GM12878 (cell line): ENCODE measurements around the gene SMIM22. TPM values are rescaled to one million over a fixed set of nuclear protein-coding genes. Genes with fewer than 3 reads are reported as not detected.

Source experiments
- BHLHE40 ChIP-seq, 2 experiments: fragments of 450-650 bp in 1 of 2; IDR thresholded peaks; 2 replicates each; pipeline ENCODE4 v1.6.1; 2011 to 2017; ENCODE audit warnings: low read depth in 2 of 2, borderline replicate concordance in 1 of 2, improper control_type of control experiment in 1 of 2, low read length in 1 of 2, mild to moderate bottlenecking in 1 of 2
- EGR1 ChIP-seq, 2 experiments: IDR thresholded peaks; 1 replicate in 1 of 2; 2 replicates in 1 of 2; pipeline ENCODE4 v1.6.1; 2011 to 2012; ENCODE audit warnings: low read depth in 2 of 2, low read length in 2 of 2, borderline replicate concordance in 1 of 2, mild to moderate bottlenecking in 1 of 2, moderate library complexity in 1 of 2
- EP300 ChIP-seq, 2 experiments: fragments of 150-350 bp in 1 of 2; IDR thresholded peaks; 2 replicates each; pipeline ENCODE4 v1.6.1; 2011 to 2012; ENCODE audit warnings: low read depth in 2 of 2, low read length in 2 of 2, borderline replicate concordance in 1 of 2, improper control_type of control experiment in 1 of 2, inconsistent platforms in 1 of 2; ENCODE audit not compliant: control insufficient read depth in 1 of 2
- EZH2 ChIP-seq: IDR thresholded peaks from 2 replicates; pipeline ENCODE4 v1.6.1; 2012; ENCODE audit warnings: low read depth, mild to moderate bottlenecking, control low read depth, inconsistent platforms, low read length, borderline replicate concordance; ENCODE audit not compliant: control insufficient read depth
- IKZF1 ChIP-seq: fragments of 450-650 bp; conservative IDR thresholded peaks from 2 replicates; pipeline ENCODE4 v1.6.1; 2017; ENCODE audit warnings: antibody characterized with exemption, mild to moderate bottlenecking
- KAT2A ChIP-seq: conservative IDR thresholded peaks from 2 replicates; pipeline ENCODE4 v1.6.1; 2011; ENCODE audit warnings: low read depth, low read length; ENCODE audit not compliant: control insufficient read depth
- LARP7 ChIP-seq: fragments of 450-650 bp; IDR thresholded peaks from 2 replicates; pipeline ENCODE4 v1.6.1; 2017; ENCODE audit warnings: mild to moderate bottlenecking
- NFYA ChIP-seq: IDR thresholded peaks from 2 replicates; pipeline ENCODE4 v1.6.1; 2011; ENCODE audit warnings: low read depth, mild to moderate bottlenecking, low read length, improper control_type of control experiment, borderline replicate concordance
- NR2C1 ChIP-seq: fragments of 450-650 bp; IDR thresholded peaks from 2 replicates; pipeline ENCODE4 v1.6.1; 2017; ENCODE audit warnings: antibody characterized with exemption, mild to moderate bottlenecking, moderate library complexity
- SMARCA5 ChIP-seq: fragments of 450-650 bp; IDR thresholded peaks from 2 replicates; pipeline ENCODE4 v1.6.1; 2017; ENCODE audit warnings: mild to moderate bottlenecking
- STAT3 ChIP-seq: IDR thresholded peaks from 2 replicates; pipeline ENCODE4 v1.6.1; 2011; ENCODE audit warnings: low read depth, low read length, improper control_type of control experiment
- TCF7 ChIP-seq: IDR thresholded peaks from 2 replicates; pipeline ENCODE4 v1.6.1; 2014; ENCODE audit warnings: antibody characterized with exemption, borderline replicate concordance
- ZNF274 ChIP-seq: IDR thresholded peaks from one replicate; pipeline ENCODE4 v1.8.0; 2011; ENCODE audit not compliant: insufficient read length, insufficient read depth
- polyA plus RNA-seq, 11 experiments: library from polyadenylated mRNA; depleted of rRNA in 4 of 11; unstranded in 6 of 11; stranded (reverse) in 5 of 11; fragments of >200 nt; fragmentation: Nextera tagmentation in 4 of 11; fragmentation: Illumina TruSeq in 1 of 11; extraction: Ambion mirVana in 4 of 11; extraction: Trizol in 1 of 11; gene quantifications; 1 replicate in 1 of 11; 2 replicates in 10 of 11; pipeline versions ENCODE4 v1.2.1 to v1.2.3, GENCODE V29; 2011 to 2016; ENCODE audit warnings: inconsistent platforms in 2 of 11, missing spikeins in 2 of 11, low read depth in 1 of 11
- total RNA-seq, 4 experiments: library from RNA; depleted of rRNA in 3 of 4; stranded (reverse); fragments of >200 nt in 3 of 4; fragmentation: Illumina TruSeq in 1 of 4; extraction: Trizol in 1 of 4; gene quantifications; 2 replicates each; pipeline versions ENCODE4 v1.2.1 to v1.2.3, GENCODE V29; 2013 to 2021
- TF ChIP-seq, protein P1 (sequence below): IDR thresholded peaks from 2 replicates; pipeline ENCODE4 v1.6.1; 2012; ENCODE audit warnings: low read depth, low read length, improper control_type of control experiment
- TF ChIP-seq, protein P2 (sequence below): IDR thresholded peaks from 2 replicates; pipeline ENCODE4 v1.6.1; 2012; ENCODE audit warnings: improper control_type of control experiment, low read depth, low read length; ENCODE audit not compliant: insufficient replicate concordance
- TF ChIP-seq, protein P3 (sequence below): fragments of 450-650 bp; IDR thresholded peaks from 2 replicates; pipeline ENCODE4 v1.6.1; 2018; ENCODE audit warnings: mild to moderate bottlenecking, low read depth, moderate library complexity; ENCODE audit not compliant: partially characterized antibody
- TF ChIP-seq, protein P4 (sequence below): fragments of 450-650 bp; IDR thresholded peaks from 2 replicates; pipeline ENCODE4 v1.6.1; 2014; ENCODE audit warnings: mild to moderate bottlenecking
- TF ChIP-seq, protein P5 (sequence below): IDR thresholded peaks from 2 replicates; pipeline ENCODE4 v1.6.1; 2011; ENCODE audit warnings: borderline replicate concordance, low read depth, mild to moderate bottlenecking, moderate library complexity, low read length; ENCODE audit not compliant: insufficient read depth, poor library complexity, severe bottlenecking

Gene SMIM22
- total and polyA plus RNA-seq, 10 of the 15 experiments (the other 5 are each of a cell fraction or from before 2014, with no cell fraction given) = 0.83 TPM; not detected in 9

DNA sequence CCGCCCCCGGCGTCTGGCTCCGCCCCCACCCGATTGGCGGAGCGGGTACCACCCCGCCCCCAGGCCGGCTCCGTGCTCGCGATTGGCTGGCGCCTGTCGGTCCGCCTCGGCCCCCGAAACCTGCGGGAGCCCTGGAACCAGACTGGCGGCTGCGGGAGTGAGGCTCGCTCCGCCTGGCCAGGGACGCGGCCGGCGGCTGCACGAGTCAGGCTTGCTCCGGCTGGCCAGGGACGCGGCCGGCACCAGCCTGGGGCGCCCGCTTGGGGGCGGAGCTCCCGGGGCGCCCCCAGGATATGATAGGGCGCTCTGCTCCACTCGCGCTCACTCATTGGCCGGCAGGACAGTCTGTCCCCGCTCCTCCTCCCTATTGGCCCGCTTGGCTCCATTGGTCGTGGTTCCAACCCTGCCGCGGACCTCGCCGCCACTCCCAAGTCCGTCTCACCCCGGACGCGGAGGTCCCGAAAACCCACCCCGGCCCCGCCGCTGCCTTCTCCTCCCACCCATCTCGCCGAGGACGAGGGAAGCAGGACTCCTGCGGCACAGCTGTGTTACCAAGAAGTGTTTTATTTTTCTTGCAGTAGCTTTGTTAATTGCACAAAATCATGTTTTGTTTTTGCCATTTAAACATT, 7.6 kb downstream of the SMIM22 start (continued):
- TF ChIP-seq, protein P1, sequence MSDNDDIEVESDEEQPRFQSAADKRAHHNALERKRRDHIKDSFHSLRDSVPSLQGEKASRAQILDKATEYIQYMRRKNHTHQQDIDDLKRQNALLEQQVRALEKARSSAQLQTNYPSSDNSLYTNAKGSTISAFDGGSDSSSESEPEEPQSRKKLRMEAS = no peak
- TF ChIP-seq NR2C1 = no peak
- TF ChIP-seq EP300 (IDR thresholded peaks at IDR 0.05; ENCODE audit: borderline replicate concordance in 1 of 2, control insufficient read depth in 1 of 2, low read depth in 2 of 2, low read length in 2 of 2) = no peak
- TF ChIP-seq, protein P2, sequence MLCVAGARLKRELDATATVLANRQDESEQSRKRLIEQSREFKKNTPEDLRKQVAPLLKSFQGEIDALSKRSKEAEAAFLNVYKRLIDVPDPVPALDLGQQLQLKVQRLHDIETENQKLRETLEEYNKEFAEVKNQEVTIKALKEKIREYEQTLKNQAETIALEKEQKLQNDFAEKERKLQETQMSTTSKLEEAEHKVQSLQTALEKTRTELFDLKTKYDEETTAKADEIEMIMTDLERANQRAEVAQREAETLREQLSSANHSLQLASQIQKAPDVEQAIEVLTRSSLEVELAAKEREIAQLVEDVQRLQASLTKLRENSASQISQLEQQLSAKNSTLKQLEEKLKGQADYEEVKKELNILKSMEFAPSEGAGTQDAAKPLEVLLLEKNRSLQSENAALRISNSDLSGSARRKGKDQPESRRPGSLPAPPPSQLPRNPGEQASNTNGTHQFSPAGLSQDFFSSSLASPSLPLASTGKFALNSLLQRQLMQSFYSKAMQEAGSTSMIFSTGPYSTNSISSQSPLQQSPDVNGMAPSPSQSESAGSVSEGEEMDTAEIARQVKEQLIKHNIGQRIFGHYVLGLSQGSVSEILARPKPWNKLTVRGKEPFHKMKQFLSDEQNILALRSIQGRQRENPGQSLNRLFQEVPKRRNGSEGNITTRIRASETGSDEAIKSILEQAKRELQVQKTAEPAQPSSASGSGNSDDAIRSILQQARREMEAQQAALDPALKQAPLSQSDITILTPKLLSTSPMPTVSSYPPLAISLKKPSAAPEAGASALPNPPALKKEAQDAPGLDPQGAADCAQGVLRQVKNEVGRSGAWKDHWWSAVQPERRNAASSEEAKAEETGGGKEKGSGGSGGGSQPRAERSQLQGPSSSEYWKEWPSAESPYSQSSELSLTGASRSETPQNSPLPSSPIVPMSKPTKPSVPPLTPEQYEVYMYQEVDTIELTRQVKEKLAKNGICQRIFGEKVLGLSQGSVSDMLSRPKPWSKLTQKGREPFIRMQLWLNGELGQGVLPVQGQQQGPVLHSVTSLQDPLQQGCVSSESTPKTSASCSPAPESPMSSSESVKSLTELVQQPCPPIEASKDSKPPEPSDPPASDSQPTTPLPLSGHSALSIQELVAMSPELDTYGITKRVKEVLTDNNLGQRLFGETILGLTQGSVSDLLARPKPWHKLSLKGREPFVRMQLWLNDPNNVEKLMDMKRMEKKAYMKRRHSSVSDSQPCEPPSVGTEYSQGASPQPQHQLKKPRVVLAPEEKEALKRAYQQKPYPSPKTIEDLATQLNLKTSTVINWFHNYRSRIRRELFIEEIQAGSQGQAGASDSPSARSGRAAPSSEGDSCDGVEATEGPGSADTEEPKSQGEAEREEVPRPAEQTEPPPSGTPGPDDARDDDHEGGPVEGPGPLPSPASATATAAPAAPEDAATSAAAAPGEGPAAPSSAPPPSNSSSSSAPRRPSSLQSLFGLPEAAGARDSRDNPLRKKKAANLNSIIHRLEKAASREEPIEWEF = no peak
- no peak for TF ChIP-seq TCF7
- TF ChIP-seq KAT2A = no peak
- TF ChIP-seq IKZF1 = peak; percentile 35; the same call in 1 of the 2 replicates
- TF ChIP-seq EGR1 (IDR thresholded peaks at IDR 0.05; ENCODE audit: borderline replicate concordance in 1 of 2, low read depth in 2 of 2, low read length in 2 of 2) = peak in 1 of 2 experiments; percentile 72; a peak in 2 of 3 replicates
- TF ChIP-seq, protein P3, sequence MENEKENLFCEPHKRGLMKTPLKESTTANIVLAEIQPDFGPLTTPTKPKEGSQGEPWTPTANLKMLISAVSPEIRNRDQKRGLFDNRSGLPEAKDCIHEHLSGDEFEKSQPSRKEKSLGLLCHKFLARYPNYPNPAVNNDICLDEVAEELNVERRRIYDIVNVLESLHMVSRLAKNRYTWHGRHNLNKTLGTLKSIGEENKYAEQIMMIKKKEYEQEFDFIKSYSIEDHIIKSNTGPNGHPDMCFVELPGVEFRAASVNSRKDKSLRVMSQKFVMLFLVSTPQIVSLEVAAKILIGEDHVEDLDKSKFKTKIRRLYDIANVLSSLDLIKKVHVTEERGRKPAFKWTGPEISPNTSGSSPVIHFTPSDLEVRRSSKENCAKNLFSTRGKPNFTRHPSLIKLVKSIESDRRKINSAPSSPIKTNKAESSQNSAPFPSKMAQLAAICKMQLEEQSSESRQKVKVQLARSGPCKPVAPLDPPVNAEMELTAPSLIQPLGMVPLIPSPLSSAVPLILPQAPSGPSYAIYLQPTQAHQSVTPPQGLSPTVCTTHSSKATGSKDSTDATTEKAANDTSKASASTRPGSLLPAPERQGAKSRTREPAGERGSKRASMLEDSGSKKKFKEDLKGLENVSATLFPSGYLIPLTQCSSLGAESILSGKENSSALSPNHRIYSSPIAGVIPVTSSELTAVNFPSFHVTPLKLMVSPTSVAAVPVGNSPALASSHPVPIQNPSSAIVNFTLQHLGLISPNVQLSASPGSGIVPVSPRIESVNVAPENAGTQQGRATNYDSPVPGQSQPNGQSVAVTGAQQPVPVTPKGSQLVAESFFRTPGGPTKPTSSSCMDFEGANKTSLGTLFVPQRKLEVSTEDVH = no peak
- TF ChIP-seq, protein P4, sequence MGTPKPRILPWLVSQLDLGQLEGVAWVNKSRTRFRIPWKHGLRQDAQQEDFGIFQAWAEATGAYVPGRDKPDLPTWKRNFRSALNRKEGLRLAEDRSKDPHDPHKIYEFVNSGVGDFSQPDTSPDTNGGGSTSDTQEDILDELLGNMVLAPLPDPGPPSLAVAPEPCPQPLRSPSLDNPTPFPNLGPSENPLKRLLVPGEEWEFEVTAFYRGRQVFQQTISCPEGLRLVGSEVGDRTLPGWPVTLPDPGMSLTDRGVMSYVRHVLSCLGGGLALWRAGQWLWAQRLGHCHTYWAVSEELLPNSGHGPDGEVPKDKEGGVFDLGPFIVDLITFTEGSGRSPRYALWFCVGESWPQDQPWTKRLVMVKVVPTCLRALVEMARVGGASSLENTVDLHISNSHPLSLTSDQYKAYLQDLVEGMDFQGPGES = peak; percentile 90
- TF ChIP-seq, protein P5, sequence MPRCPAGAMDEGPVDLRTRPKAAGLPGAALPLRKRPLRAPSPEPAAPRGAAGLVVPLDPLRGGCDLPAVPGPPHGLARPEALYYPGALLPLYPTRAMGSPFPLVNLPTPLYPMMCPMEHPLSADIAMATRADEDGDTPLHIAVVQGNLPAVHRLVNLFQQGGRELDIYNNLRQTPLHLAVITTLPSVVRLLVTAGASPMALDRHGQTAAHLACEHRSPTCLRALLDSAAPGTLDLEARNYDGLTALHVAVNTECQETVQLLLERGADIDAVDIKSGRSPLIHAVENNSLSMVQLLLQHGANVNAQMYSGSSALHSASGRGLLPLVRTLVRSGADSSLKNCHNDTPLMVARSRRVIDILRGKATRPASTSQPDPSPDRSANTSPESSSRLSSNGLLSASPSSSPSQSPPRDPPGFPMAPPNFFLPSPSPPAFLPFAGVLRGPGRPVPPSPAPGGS = peak; percentile 38
- no peak for TF ChIP-seq SMARCA5
- TF ChIP-seq STAT3 = no peak
- peak in 1 of 2 experiments; percentile 65; a peak in 2 of 4 replicates for TF ChIP-seq BHLHE40 (IDR thresholded peaks at IDR 0.05; ENCODE audit: borderline replicate concordance in 1 of 2, low read depth in 2 of 2, low read length in 1 of 2)
- TF ChIP-seq ZNF274 = no peak
- TF ChIP-seq LARP7 = no peak; the same call in 1 of the 2 replicates
- peak; percentile 70 for TF ChIP-seq NFYA
- TF ChIP-seq EZH2 = no peak
